Superior temporal gyrus (tissue), 1 donor: ENCODE results near the gene DOC2B.
"Not testable (repeated sequence)": the region's sequence is repeated elsewhere in the genome, so short reads cannot be mapped to it uniquely, and the experiment has no call there.

ENCODE experiments used
- DNase-seq: peaks from one replicate; pipeline ENCODE4 v3.0.0-alpha.2; 2016; ENCODE audit errors: extremely low spot score

The DOC2B gene

GRCh38 chr17:213286-214105 is 32.0 kb upstream of the DOC2B start:
- DNase-seq = no peak

DNA sequence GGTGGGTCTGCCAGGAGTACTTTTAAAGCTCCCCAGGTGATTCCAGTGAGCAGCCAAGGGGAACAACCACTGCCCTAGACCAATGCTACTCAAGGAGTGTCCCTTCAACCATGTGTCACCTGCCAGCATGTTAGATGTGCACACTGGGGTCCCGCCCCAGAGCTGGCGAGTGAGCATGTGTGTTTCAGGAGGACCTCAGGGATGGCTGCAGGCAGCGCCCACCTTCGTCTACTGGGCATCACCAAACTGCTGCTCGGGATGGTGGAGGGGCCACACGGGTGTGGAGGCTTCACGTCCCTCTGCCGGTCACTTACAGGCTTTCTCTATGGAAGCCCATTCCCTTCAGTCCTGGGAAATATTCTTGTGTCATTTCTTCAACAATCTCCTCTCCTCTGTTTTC is 29.0 kb upstream of the DOC2B start:
- no peak for DNase-seq

- DNase-seq = no peak
These were observed 27.0 kb upstream of the DOC2B start for GRCh38 chr17:208429-208828.

- DNase-seq = no peak
These were observed 26.3 kb upstream of the DOC2B start for GRCh38 chr17:207775-208174.

GRCh38 chr17:206941-207560 is 25.6 kb upstream of the DOC2B start:
- no peak for DNase-seq

GRCh38 chr17:206484-206883 is 25.0 kb upstream of the DOC2B start:
- not testable (repeated sequence) for DNase-seq

GRCh38 chr17:205817-206216 is 24.4 kb upstream of the DOC2B start:
- DNase-seq = no peak

GRCh38 chr17:205148-205669 is 23.8 kb upstream of the DOC2B start:
- no peak for DNase-seq

DNA sequence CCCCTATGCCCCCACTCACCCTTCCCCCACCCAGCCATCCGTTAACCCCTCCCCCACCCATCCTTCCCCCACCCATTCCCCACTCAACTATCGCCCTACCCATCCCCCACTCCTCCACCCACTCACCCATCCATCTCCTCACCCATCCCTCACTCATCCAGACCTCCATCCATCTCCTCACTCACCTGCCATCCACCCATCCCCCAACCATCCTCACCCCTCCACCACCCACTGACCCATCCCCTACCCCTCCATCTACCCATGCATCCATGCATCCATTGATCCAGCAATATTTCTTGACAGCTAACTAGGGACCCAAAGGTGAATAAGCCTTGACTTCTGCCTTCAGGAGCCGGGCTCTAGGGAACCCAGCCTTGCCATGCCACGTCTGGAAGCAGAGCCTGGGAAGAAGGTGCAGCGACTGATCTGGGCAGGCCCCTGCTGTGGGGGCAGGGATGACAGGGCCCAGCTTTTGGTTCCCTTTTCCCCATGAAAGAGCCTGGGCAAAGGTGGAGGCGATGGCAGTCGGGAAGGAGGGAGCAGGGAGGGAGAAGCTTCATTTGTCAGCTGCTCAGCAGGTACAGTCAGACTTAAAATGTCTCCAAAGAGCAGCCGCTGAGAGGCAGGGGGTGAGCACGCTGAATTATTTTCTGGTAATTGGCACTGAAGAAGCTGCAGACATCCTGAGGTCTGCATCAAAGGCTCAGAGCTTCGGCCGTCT is 23.1 kb upstream of the DOC2B start:
- no peak for DNase-seq

DNA sequence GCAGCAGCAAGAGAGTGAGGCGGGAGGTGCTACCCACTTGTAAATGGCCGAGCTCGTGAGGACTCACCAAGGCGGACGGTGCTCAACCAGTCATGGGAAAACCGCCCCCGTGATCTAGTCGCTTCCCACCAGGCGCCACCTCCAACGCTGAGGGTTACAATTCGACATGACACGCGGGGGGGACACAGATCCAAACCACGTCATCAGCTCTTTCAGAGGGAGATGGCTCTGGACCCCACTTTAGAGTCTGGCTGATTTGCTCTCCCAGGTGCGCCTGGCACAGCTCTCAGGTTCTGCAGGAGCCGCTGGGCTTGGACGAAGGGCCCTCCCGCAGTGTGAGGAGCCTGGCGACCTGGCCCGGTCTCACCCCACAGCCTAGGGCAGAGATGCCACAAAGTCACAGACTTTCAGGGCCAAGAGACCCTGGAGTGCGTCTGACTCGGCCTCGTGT is 21.1 kb upstream of the DOC2B start:
- no peak for DNase-seq

GRCh38 chr17:201736-202135 is 20.3 kb upstream of the DOC2B start:
- DNase-seq = not testable (repeated sequence)

DNA sequence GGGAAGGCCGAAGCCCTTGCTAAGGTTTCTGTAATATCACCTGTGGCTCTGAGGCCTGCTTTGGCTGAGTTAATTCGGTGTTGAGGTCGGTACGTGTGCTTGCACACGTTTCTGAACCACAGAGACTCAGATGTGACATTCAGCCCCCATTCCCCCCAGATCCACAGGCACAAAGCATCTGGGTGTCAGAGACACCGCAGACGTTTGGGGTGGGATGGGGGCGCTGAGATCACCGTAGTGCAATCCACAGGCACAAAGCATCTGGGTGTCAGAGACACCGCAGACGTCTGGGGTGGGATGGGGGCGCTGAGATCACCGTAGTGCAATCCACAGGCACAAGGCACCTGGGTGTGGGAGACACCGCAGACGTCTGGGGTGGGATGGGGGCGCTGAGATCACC is 19.8 kb upstream of the DOC2B start:
- DNase-seq = not testable (repeated sequence)

DNA sequence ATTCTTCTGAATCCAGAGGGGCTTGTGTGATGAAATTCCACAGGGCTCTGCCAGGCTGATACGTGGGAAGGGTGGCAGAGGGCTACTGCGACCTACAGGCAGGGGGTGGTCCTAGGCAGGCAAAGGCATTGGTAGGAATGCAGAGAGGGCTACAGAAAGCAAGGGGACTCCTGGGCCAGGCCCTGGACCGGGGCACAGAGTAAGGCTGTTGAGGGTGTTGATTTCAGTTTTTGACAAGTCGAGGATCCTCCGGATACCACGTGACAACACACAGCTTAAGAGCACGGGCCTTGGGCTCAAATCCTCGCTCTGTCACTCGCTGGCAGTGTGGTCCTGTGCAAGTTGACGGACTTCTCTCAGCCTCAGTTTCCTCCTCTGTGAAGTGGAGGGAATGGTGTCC is 19.1 kb upstream of the DOC2B start:
- no peak for DNase-seq

DNA sequence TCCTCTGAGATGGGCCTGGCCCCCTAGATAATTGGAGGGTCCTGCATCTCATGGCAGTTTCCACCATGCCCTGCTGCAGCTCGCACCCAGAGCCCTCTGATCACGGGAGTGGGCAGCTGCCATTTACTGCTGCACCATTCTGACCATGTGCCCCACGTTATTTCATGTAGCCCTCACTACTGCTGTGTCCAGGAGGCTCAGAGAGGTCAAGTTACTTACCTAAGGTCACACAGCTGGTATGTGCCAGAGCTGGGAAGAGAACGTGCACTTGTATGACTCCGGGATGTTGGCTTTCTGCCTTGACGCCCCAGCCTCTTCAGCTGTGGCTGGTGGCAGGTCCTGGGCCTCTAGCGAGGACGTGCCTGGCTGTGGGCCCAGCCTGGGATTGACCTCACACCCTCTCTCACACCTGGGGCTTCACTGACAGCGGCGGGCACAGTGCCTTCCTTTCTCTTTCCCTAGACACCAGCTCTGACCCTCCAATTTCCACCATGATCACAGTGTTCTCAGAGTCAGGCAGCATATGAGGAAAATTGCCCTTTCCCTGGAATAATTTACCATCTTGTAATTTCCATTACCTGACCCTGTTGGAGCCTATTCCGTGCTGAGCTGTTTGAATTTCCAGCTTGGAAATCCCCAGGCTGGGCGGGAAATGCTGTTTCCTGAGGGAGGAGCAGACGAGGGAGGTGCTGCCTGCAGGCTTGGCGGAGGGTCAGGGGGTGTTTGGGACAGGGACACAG is 18.5 kb upstream of the DOC2B start:
- no peak for DNase-seq

DNA sequence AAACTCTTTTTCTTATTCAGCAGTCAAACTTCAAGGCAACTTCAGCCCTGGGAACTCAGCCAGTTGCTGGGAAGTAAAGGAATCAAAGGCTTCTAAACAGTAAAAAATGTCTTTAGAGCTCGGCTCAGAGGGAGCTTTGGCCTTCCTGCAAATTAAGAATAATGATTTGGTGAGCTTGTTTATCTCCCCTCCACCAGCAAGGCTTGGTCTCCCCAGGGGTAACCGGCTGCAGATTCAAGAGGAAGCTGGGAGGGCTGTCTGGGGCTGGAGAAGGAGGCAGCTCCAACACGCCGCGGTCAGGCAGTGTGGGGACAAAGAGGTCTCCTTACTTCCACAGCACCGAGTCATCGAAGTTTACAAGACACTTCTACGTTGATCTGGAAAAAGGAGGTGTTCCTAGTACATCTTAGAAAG is 17.7 kb upstream of the DOC2B start:
- no peak for DNase-seq

DNA sequence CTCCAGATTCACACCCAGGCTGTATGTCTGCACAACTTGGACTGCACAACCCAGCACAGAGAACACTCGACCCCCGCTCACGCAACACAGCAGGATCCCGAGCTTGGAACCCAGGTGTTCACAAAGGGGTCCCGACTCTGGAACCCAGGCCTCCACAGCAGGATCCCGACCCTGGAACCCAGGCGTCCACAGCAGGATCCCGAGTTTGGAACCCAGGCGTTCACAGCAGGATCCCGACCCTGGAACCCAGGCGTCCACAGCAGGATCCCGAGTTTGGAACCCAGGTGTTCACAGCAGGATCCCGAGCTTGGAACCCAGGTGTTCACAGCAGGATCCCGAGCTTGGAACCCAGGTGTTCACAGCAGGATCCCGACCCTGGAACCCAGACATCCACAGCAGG is 16.8 kb upstream of the DOC2B start:
- not testable (repeated sequence) for DNase-seq

DNA sequence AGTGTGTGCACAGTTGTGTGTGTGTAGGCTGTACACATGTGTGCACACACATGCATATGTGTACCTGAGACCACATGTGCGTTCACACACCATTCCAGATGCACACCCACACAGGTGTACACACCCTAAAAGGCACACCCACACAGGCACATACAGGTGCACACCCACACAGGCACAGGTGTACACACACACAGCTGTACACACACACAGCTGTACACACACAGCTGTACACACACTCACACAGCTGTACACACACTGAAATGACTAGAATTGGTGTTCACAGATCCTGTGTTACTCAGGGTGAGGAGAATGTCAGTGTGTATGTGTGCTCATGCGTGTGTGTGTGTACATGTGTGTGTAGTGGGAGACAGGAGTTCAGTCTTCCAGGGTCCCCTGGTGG is 15.9 kb upstream of the DOC2B start:
- no peak for DNase-seq

- no peak for DNase-seq
These were observed 13.6 kb upstream of the DOC2B start for GRCh38 chr17:194828-195602.

DNA sequence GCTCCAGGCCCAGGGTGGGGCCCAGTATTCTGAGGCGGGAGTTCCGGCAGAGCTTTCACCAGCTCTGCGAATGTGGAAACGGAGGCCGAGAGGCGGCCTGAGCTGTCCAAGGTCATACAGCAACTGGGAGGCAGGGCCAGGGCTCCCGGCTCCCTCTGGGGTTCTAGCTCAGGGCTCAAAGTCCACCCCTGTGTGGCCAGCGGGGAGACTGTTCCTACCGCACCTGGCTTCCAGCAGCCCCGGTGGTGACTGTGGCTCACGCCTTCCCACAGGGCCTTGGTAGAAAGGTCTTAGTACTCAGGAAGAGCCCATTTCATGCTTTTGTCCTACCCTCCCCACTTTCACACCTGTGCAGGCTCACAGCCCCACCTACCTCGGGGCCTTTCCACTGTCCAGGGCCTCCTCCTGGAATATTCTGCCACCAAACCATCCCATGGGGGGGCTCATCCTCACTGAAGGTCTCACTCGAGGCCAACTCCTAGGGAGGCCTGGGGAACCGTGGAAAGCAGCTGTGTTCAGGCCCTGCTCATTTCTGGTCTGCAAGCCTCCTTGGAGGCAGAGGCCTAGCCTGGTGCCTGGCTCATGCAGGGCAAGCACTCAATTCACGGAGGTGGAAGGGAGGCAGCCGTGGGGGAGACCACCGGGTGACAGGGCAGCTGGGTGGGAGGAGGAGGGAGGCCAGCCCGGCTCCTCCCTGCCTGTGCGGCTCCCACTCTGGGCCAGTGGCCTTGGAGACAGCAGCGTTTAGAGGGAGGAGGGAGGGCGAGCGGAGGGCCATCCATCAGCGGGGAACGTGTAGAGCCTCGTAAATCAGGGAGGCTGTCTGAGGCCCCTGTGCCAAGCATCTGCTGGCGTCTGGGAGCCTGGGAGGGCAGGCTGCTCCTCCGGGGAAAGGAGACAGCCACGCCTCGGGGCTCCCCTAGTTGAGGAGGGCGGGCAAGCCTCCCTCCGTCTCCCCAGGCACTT is 12.7 kb upstream of the DOC2B start:
- DNase-seq = no peak

DNA sequence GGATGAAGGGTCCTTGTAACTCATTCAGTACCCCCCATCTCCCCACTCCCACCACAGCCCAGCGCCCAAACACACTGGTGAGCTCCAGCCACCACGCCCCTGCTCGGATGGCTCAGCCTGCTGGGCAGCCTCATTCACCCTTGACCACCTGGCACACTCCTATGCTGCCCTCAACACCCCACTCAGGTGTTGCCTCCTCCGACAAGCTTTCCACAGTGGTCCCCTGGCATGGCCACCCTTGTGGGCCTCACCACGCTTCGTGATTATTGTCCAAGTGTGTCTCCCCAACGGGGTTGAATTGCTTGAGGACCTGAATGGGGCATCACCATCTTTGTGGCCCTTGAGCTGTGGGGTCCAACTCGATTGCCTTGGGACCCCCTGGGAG is 12.0 kb upstream of the DOC2B start:
- DNase-seq = no peak
